Heart left ventricle (tissue), 16 donors: ENCODE data around the gene ZNRF2. TPM values are rescaled to one million over a fixed set of nuclear protein-coding genes. Genes with fewer than 3 reads are reported as not detected.
A peak's percentile ranks its signal among the peaks of the same experiment; 100 is the strongest.

ENCODE experiments used
- ATAC-seq, 4 donors: fragments of 200-7000 bp; cut with Tn5 transposase; one replicate each; pipeline ENCODE4 v1.9.1; 2020 to 2022; ENCODE audit warnings: moderate library complexity in 4 of 4, mild to moderate bottlenecking in 3 of 4, moderate number of reproducible peaks in 1 of 4
- DNase-seq, 5 donors: peaks; one replicate each; pipeline ENCODE4 v3.0.0-alpha.2; 2020
- H3K27ac ChIP-seq, 12 donors: fragments of 200-600 bp; sonication (generic) in 4 of 12; one replicate each; pipeline versions ENCODE4 v1.5.0 to v1.8.0; 2016 to 2022; ENCODE audit warnings: mild to moderate bottlenecking in 2 of 12
- H3K27me3 ChIP-seq, 9 donors: fragments of 200-600 bp; sonication (generic) in 2 of 9; one replicate each; pipeline versions ENCODE4 v1.5.1 to v1.8.0; 2016 to 2022; ENCODE audit warnings: mild to moderate bottlenecking in 3 of 9
- H3K36me3 ChIP-seq, 9 donors: fragments of 200-600 bp; sonication (generic) in 2 of 9; one replicate each; pipeline versions ENCODE4 v1.5.0 to v1.8.0; 2018 to 2022; ENCODE audit warnings: mild to moderate bottlenecking in 2 of 9
- H3K4me1 ChIP-seq, 12 donors: fragments of 200-600 bp; sonication (generic) in 4 of 12; one replicate each; pipeline versions ENCODE4 v1.5.0 to v1.8.0; 2016 to 2022; ENCODE audit warnings: mild to moderate bottlenecking in 3 of 12
- H3K4me3 ChIP-seq, 12 donors: fragments of 200-600 bp; sonication (generic) in 4 of 12; one replicate each; pipeline versions ENCODE4 v1.5.0 to v1.8.0; 2017 to 2022; ENCODE audit warnings: mild to moderate bottlenecking in 9 of 12, moderate library complexity in 4 of 12
- H3K9me3 ChIP-seq, 12 donors: fragments of 200-600 bp; sonication (generic) in 4 of 12; one replicate each; pipeline versions ENCODE4 v1.5.0 to v1.8.0; 2016 to 2022; ENCODE audit warnings: mild to moderate bottlenecking in 1 of 12
- POLR2A ChIP-seq, 2 donors: fragments of 450-650 bp; IDR thresholded peaks; one replicate each; pipeline ENCODE4 v1.6.1; 2017; ENCODE audit warnings: antibody characterized with exemption in 2 of 2, mild to moderate bottlenecking in 2 of 2, moderate library complexity in 2 of 2
- WGBS, 4 donors: extraction: QIAGEN DNeasy Blood & Tissue Kit in 2 of 4; methylation state at CpG; one replicate each; pipeline versions ENCODE4 v1.1.5 to v1.1.7; 2013 to 2018; 5-methylcytosine and 5-hydroxymethylcytosine counted together
- intact Hi-C, 10 donors: fragments of 100-400 bp; cut with DNase I; formaldehyde crosslinking; loops; one replicate each; pipeline versions ENCODE4 v1.11.1 to v1.14.2; 2022
- polyA plus RNA-seq, 2 donors: library from polyadenylated mRNA; stranded (reverse); fragments of 200-250 nt; gene quantifications; one replicate each; pipeline ENCODE4 v1.2.3, GENCODE V29; 2013
- total RNA-seq, 9 donors: library from RNA; depleted of rRNA in 2 of 9; stranded (reverse); fragments of >200 nt in 2 of 9; fragmentation: NEBNext Ultra II Directional in 3 of 9; extraction: Animal tissue kit (Norgen Biotek cat#: 25700) in 3 of 9; gene quantifications; one replicate each; pipeline versions ENCODE4 v1.1.0 to v1.2.4, GENCODE V29; 2016 to 2023
- TF ChIP-seq, protein P1 (sequence below), 12 donors: fragments of 200-600 bp; sonication (generic) in 4 of 12; IDR thresholded peaks; one replicate each; pipeline versions ENCODE4 v1.5.0 to v1.8.0; 2018 to 2022; ENCODE audit warnings: antibody characterized with exemption in 12 of 12, mild to moderate bottlenecking in 5 of 12
- donor health status: ischemic (EF 13 %, LVEDD 7.1; RV severe dilation, severe dysfunction).
- donor health status: healthy with polysubstance abuse.
- donor health status: DM: no; HTN: yes; CAD: no.
- donor health status: DM: no; HTN: no; CAD: no.
- donor health status: ischemic (EF 25% LVEDD 6.9; RV normal size, moderate dysfunction).
- donor health status: ischemic (EF 25% LVEDD 5.7; RV mildly dilated, moderate dysfunction).
- donor health status: healthy.
- donor health status: DM: yes; HTN: yes; CAD: no.
- donor health status: ischemic (EF 35%, LVEDD 5.7; RV mildly dilated, moderate dysfunction).
- donor health status: nonischemic (EF 11% LVEDD 7.7; RV severe dilation, severe dysfunction).
- donor health status: DM: yes; HTN: yes; CAD: no.
- donor health status: PGD.
- donor health status: ischemic (EF 29% LVEDD 5.4; RV normal size, mild dysfunction).
- donor health status: nonischemic (EF 23%, LVEDD 6.1; RV moderate dilation, normal function).

The ZNRF2 gene
- total and polyA plus RNA-seq, 11 donors = 2.7 to 15.2 (median 10.4) TPM

- peaks cover 0 to 23% (median 4%) of the 10 kb centered on the region in 12 donors for H3K9me3 ChIP-seq
- ATAC-seq (no peak), DNase-seq (no peak)
- 22 to 31% (median 30%) methylated on average over 1 of the region's 1 CpG for WGBS, 4 donors
- H3K4me1 ChIP-seq = peaks cover 0 to 69% (median 17%) of the 10 kb centered on the region in 12 donors
- H3K36me3 ChIP-seq = no peaks in the 10 kb centered on the region
- intact Hi-C loops = no loop called here
- H3K27ac ChIP-seq = peak overlapping the region in 1 of 12 donors; percentile 13
- no peak for TF ChIP-seq POLR2A (IDR thresholded peaks at IDR 0.05)
- TF ChIP-seq, protein P1, sequence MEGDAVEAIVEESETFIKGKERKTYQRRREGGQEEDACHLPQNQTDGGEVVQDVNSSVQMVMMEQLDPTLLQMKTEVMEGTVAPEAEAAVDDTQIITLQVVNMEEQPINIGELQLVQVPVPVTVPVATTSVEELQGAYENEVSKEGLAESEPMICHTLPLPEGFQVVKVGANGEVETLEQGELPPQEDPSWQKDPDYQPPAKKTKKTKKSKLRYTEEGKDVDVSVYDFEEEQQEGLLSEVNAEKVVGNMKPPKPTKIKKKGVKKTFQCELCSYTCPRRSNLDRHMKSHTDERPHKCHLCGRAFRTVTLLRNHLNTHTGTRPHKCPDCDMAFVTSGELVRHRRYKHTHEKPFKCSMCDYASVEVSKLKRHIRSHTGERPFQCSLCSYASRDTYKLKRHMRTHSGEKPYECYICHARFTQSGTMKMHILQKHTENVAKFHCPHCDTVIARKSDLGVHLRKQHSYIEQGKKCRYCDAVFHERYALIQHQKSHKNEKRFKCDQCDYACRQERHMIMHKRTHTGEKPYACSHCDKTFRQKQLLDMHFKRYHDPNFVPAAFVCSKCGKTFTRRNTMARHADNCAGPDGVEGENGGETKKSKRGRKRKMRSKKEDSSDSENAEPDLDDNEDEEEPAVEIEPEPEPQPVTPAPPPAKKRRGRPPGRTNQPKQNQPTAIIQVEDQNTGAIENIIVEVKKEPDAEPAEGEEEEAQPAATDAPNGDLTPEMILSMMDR (IDR thresholded peaks at IDR 0.05) = no peak
- no peaks in the 10 kb centered on the region for H3K27me3 ChIP-seq
- H3K4me3 ChIP-seq = no peak overlapping the region
These were observed 60.1 kb downstream of the ZNRF2 start for GRCh38 chr7:30344513-30344912.

GRCh38 chr7:30347226-30348082, 63.1 kb downstream of the ZNRF2 start:
- Histone ChIP-seq H3K4me1 (peaks cover 0 to 88% (median 18%) of the 10 kb centered on the region in 12 donors), H3K27ac (peak overlapping the region in 1 of 12 donors; percentile 85), H3K36me3 (no peaks in the 10 kb centered on the region), H3K4me3 (no peak overlapping the region), H3K27me3 (no peaks in the 10 kb centered on the region), H3K9me3 (peaks cover 0 to 4% (median 0%) of the 10 kb centered on the region in 12 donors)
- TF ChIP-seq, protein P1 (IDR thresholded peaks at IDR 0.05) = no peak
- TF ChIP-seq POLR2A (IDR thresholded peaks at IDR 0.05) = no peak
- DNase-seq (no peak), ATAC-seq (no peak)
- intact Hi-C loops = no loop called here
- 94 to 98% (median 95%) methylated on average over 2 of the region's 2 CpGs for WGBS, 4 donors

- H3K27me3 ChIP-seq = no peaks in the 10 kb centered on the region
- H3K4me1 ChIP-seq = peaks cover 0 to 90% (median 18%) of the 10 kb centered on the region in 12 donors
- no peak for TF ChIP-seq POLR2A (IDR thresholded peaks at IDR 0.05)
- TF ChIP-seq, protein P1 (IDR thresholded peaks at IDR 0.05) = no peak
- peak in 1 of 4 donors; percentile 60 for ATAC-seq
- peak in 1 of 5 donors; percentile 22 for DNase-seq
- no peaks in the 10 kb centered on the region for H3K36me3 ChIP-seq
- intact Hi-C loops = no loop called here
- peaks cover 0 to 4% (median 0%) of the 10 kb centered on the region in 12 donors for H3K9me3 ChIP-seq
- peak overlapping the region in 1 of 12 donors; percentile 85 for H3K27ac ChIP-seq
- 79 to 86% (median 82%) methylated on average over 2 of the region's 2 CpGs for WGBS, 4 donors
- peak overlapping the region in 1 of 12 donors; percentile 4 for H3K4me3 ChIP-seq
These were observed 63.7 kb downstream of the ZNRF2 start for GRCh38 chr7:30348083-30348560.

DNA sequence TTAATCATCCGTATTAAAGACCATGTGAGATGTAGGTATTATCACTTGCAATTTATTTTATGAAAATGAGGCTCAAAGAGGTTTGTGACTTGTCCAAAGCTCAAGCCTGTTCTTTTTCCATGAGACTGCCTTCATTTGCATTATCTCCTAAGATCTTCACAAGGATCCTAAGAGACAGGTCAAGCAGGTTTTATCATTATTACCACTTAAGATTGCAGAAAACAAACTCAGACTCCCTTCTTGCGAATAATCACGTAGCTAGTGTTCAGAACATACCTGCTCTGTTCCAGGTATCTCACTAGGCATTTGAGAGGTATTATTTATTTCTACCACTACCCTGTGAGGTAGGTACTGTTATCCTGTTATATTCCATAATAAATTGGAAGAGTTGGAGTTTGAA, 64.8 kb downstream of the ZNRF2 start:
- WGBS, 4 donors = 93 to 96% (median 96%) methylated on average over 3 of the region's 3 CpGs
- DNase-seq = no peak
- intact Hi-C loops = no loop called here
- H3K27ac ChIP-seq = peak overlapping the region in 1 of 12 donors; percentile 85
- peaks cover 0 to 80% (median 14%) of the 10 kb centered on the region in 12 donors for H3K4me1 ChIP-seq
- H3K27me3 ChIP-seq = no peaks in the 10 kb centered on the region
- H3K4me3 ChIP-seq = no peak overlapping the region
- peaks cover 0 to 4% (median 0%) of the 10 kb centered on the region in 12 donors for H3K9me3 ChIP-seq
- TF ChIP-seq POLR2A (IDR thresholded peaks at IDR 0.05) = no peak
- TF ChIP-seq, protein P1 (IDR thresholded peaks at IDR 0.05) = no peak
- no peaks in the 10 kb centered on the region for H3K36me3 ChIP-seq
- no peak for ATAC-seq
